22Rv1 (cell line): ENCODE data around the gene CROCC2.

Experiments used
- CTCF ChIP-seq: fragments of 450-650 bp; IDR thresholded peaks from 2 replicates; pipeline ENCODE4 v1.5.1; 2017; ENCODE audit warnings: mild to moderate bottlenecking
- ZFX ChIP-seq: fragments of 450-650 bp; IDR thresholded peaks from 2 replicates; pipeline ENCODE4 v1.6.1; 2017; ENCODE audit warnings: antibody characterized with exemption, borderline replicate concordance

DNA sequence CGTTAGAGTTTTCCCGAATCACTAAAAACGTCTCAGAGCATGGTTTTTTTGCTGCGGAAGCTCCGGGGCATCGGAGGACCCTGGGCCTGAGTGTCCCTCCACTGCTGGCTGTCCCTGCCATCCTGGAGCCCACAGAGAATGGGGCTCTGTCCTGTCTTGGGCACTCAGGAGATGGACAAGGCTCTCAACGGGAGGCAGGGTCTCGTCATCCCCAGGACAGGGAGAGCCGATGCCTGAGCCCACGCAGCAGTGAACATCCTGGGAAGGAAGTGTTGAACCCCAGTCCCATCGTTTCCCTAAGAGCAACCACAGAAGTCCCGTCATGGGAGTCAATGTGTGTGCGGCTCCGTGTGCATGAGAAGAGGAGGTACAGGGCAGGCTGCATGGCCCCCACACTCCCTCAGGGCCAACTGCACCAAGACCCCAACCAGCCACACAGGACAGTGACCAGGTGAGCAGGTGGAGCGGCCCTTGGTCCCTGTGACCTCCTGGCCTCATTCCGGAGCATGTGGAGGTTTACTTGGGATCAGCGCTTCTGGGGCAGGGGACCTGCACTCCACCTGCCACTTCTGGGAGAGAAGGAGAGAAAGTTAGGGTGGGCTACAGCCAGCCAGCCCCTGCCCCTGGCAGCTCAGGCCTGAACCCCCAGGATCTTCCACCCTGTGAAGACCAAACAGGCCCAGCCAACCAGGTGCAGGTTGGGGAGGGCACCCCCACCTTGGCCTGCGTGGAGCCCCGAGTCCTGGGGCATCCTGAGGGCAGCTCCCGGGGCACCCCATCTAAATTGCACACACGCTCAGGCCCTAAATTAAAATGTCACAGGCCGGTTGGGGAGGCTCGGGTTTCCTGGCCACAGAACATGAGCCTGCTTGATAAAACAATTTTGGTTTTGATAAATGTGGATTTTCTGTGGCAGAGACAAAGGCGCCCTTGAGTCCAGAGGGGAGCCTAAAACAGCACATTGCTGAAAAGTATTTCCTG is 89.2 kb downstream of the CROCC2 start:
- TF ChIP-seq CTCF (no peak), ZFX (no peak)
